ENCODE measurements around the gene STK10. TPM values are rescaled to one million over a fixed set of nuclear protein-coding genes. Genes with fewer than 3 reads are reported as not detected.

Gene STK10
- total RNA-seq, 2 donors from 2014 or later: 25.6 to 39.2 TPM

DNA sequence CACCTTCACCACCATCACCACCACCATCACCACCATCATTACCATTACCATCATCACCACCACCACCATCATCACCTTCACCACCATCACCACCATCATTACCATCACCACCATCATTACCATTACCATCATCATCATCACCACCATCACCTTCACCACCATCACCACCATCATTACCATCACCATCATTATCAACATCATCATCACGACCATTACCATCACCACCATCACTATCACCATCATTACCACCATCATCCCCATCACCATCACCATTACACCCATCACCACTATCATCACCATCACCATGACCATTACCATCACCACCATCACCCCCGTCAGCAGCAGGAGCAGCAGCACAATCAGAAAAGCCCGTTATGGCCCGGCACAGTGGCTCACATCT lies 89.1 kb downstream of the STK10 start:
- H3K4me3 ChIP-seq: no peak overlapping the region
- H3K27ac ChIP-seq: no peak overlapping the region
- ATAC-seq (ENCODE audit: insufficient number of reproducible peaks, low FRiP score, low read depth) (no peak), DNase-seq (ENCODE audit: low spot score) (no peak)
- no peaks in the 10 kb centered on the region for H3K36me3 ChIP-seq
- no peaks in the 10 kb centered on the region for H3K9me3 ChIP-seq
- H3K4me1 ChIP-seq (ENCODE audit: control insufficient read depth in 1 of 2, low read depth in 2 of 2): peaks cover 0 to 11% of the 10 kb centered on the region in 2 donors
- TF ChIP-seq, protein P1, sequence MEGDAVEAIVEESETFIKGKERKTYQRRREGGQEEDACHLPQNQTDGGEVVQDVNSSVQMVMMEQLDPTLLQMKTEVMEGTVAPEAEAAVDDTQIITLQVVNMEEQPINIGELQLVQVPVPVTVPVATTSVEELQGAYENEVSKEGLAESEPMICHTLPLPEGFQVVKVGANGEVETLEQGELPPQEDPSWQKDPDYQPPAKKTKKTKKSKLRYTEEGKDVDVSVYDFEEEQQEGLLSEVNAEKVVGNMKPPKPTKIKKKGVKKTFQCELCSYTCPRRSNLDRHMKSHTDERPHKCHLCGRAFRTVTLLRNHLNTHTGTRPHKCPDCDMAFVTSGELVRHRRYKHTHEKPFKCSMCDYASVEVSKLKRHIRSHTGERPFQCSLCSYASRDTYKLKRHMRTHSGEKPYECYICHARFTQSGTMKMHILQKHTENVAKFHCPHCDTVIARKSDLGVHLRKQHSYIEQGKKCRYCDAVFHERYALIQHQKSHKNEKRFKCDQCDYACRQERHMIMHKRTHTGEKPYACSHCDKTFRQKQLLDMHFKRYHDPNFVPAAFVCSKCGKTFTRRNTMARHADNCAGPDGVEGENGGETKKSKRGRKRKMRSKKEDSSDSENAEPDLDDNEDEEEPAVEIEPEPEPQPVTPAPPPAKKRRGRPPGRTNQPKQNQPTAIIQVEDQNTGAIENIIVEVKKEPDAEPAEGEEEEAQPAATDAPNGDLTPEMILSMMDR (IDR thresholded peaks at IDR 0.05): no peak
- H3K27me3 ChIP-seq (replicated peaks; ENCODE audit: insufficient read depth): no peaks in the 10 kb centered on the region

DNA sequence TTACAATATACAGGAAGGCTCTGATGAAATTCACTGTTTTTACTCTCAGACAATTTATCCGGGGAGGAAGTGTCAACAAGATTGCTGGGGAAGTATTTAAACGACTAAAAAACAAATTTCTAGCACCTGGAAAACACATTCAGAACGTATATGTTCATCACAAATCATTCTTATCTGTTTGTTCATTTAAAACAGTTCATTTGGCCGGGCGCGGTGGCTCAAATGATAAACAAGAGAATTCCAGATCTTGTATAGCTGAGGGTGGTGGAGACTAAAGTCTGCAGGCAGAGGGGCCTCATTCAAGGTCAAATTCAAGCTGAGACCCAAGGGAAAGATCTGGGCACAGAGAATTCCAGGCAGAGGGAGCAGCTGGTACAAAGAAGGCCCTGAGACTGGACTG lies 90.0 kb downstream of the STK10 start:
- Histone ChIP-seq H3K4me3 (no peak overlapping the region), H3K4me1 (ENCODE audit: control insufficient read depth in 1 of 2, low read depth in 2 of 2) (peaks cover 0 to 5% of the 10 kb centered on the region in 2 donors), H3K9me3 (no peaks in the 10 kb centered on the region), H3K27ac (no peak overlapping the region), H3K27me3 (replicated peaks; ENCODE audit: insufficient read depth) (no peaks in the 10 kb centered on the region), H3K36me3 (peaks cover 6% of the 10 kb centered on the region)
- ATAC-seq (ENCODE audit: insufficient number of reproducible peaks, low FRiP score, low read depth): no peak
- TF ChIP-seq, protein P1 (IDR thresholded peaks at IDR 0.05): no peak
- DNase-seq (ENCODE audit: low spot score): no peak

DNA sequence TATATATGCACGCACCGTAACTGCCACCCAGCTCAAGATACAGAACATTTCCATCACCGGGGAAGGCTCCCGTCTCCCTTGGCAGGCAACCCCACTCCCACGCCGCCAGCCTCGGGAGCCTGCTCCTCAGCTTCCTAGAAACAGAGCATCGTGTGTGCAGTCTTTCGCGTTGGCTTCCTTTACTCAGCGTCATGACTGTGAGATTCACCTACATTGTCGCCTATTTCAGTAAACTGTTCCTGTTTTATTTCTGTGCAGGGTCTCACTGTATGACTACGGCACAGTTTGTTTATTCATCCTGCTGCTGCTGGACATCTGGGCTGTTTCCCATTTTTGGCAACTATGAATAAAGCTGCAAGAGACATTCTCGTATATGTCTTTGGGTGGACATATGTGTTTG lies 90.7 kb downstream of the STK10 start:
- TF ChIP-seq, protein P1 (IDR thresholded peaks at IDR 0.05): no peak
- peaks cover 6% of the 10 kb centered on the region for H3K36me3 ChIP-seq
- ATAC-seq (ENCODE audit: insufficient number of reproducible peaks, low FRiP score, low read depth): no peak

DNA sequence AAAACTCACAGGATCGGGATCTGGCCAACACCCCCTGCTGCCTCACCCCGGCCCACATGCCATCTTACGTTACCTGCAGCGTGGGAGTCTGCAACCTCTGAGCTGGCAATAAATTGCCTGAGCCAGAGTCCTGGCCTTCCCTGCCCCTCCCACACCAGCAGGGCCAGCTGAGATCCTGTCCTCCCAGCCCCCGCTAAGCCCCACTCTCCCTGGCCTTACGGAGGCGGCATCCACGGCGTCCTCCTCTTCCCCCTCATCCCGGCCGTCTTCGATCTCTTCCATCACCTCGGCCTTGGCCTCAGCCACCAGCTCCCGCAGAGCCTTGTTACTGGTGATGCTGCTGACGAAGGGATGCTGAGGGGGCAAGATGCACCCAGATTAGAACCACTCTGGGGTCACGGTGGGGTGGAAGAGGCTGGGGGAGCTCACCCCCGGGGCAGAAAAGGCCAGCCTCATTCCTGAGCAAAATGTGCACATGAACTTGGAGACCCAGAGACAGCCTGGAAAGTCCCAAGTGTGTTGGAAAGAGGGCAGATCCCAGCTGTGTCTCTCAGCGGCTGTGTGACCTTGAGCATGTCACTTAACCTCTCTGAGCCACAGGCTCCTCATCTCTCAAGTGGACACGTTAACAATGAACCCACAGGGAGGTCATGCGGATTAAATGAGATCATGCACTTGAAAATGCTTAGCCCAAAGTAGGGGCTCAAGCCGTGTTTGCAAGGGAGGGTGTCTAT lies 91.7 kb downstream of the STK10 start:
- Histone ChIP-seq H3K27ac (no peak overlapping the region), H3K36me3 (peaks cover 6% of the 10 kb centered on the region), H3K9me3 (no peaks in the 10 kb centered on the region), H3K27me3 (replicated peaks; ENCODE audit: insufficient read depth) (no peaks in the 10 kb centered on the region), H3K4me3 (no peak overlapping the region), H3K4me1 (ENCODE audit: control insufficient read depth in 1 of 2, low read depth in 2 of 2) (no peaks in the 10 kb centered on the region)
- no peak for DNase-seq (ENCODE audit: low spot score)
- TF ChIP-seq, protein P1 (IDR thresholded peaks at IDR 0.05): no peak
- ATAC-seq (ENCODE audit: insufficient number of reproducible peaks, low FRiP score, low read depth): no peak

More for the DNA sequence above, 90.7 kb downstream of the STK10 start:
- Histone ChIP-seq H3K27ac (no peak overlapping the region), H3K4me1 (ENCODE audit: control insufficient read depth in 1 of 2, low read depth in 2 of 2) (no peaks in the 10 kb centered on the region), H3K27me3 (replicated peaks; ENCODE audit: insufficient read depth) (no peaks in the 10 kb centered on the region), H3K9me3 (no peaks in the 10 kb centered on the region), H3K4me3 (no peak overlapping the region)
- DNase-seq (ENCODE audit: low spot score): no peak

DNA sequence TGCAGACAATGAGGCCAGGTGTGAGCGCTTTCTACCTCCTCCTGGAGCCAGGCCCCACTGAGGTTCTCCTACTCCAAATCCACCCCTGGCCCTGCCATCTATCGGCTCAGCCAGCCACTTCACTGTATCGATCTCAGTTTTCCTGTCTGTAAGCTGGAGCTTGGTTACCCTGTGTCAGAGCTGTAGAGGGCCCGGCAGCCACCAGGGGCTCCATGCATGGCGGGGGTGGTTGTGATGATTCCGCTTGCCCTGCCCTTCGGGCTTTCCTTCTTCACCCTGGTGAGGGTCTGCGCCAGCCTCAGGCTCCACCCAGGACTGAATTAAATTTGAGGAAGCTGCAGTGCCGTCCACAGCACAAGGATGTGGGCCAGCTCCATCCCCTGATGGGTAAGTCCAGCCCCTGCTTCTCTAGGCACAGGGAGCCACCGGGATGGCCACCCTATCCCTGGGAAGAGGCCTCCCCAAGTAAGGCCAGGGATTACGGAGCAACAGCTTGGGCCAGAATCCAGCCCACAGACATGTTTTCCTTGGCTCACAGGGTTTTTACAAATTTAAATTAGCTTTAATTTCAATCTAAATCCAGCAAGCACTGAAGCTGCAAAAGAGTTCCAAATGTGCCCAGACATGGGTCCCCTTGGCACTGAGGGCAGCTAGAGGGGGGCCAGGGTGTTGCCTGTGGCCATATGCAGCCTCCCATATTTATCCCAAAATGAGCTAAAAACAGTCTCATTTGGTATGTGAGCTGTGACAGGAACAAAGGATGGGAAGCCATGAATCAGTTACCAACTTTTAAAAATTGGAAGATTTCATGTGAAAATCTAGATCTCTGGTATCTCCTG lies 92.4 kb downstream of the STK10 start:
- no peak overlapping the region for H3K4me3 ChIP-seq
- TF ChIP-seq, protein P1 (IDR thresholded peaks at IDR 0.05): no peak
- H3K9me3 ChIP-seq: no peaks in the 10 kb centered on the region
- DNase-seq (ENCODE audit: low spot score) (no peak), ATAC-seq (ENCODE audit: insufficient number of reproducible peaks, low FRiP score, low read depth) (no peak)
- peaks cover 6% of the 10 kb centered on the region for H3K36me3 ChIP-seq
- H3K27me3 ChIP-seq (replicated peaks; ENCODE audit: insufficient read depth): no peaks in the 10 kb centered on the region
- H3K4me1 ChIP-seq (ENCODE audit: control insufficient read depth in 1 of 2, low read depth in 2 of 2): no peaks in the 10 kb centered on the region
- H3K27ac ChIP-seq: no peak overlapping the region

All from thoracic aorta (tissue), 2 donors.